ENCODE data around the gene MRPL19.

MRPL19 gene

DNA sequence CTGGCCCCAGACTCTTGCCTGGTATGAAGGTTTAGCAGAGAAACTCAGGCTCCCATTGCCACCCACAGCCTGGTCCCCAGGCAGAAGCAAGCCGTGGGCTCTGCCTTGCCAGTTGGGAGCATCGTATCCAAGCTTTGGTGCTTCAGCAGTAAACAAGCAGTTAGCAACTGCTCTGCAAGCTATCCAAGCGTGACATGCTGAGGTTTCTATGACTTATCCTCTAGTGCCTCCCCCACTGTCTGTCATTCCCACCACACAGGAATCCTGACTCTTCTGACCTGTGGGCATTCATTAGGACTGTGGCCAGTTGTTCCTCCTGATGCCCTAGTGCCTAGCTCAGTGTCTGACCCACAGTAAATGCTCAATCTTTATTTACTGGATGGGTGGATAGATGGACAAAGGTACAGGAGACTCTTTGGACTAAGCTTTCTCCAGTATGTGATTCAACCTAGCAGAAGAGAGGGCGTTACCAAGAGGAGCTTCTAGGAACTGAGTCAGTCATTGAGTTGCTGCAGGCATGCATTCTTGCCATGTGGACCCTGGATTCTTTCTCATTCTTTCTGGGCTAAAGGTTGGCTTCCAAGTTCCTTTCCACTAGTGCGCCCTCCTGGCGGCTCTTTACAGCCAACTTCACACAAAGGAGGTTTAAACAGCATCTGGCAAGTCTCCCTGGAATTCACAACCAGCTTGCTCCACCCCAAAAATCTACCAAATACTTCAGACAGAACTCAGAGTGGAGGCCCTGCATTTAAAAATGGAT, 40.6 kb upstream of the MRPL19 start:
- H3K9ac ChIP-seq = peak overlapping the region in 2 of 11 experiments; percentile 4 to 24; a peak in 2 of 22 replicates
- no peak overlapping the region for H3K4me3 ChIP-seq
- no peak for TF ChIP-seq Cebpa-rat (IDR thresholded peaks at IDR 0.05)
- 0 out of 22 replicates have a peak, but pooled peaks cover 0 to 4% (median 0%) of the 10 kb centered on the region in 11 experiments for H3K27me3 ChIP-seq
- H3K27ac ChIP-seq = peak overlapping the region in 9 of 11 experiments; percentile 22 to 67 (median 48); a peak in 14 of 22 replicates
- no peaks in the 10 kb centered on the region for H3K36me3 ChIP-seq
- H4K20me1 ChIP-seq = no peaks in the 10 kb centered on the region
- no peaks in the 10 kb centered on the region for H3K9me3 ChIP-seq (replicated peaks in 1 of 11)
- peak overlapping the region; percentile 47 to 90 (median 79); a peak in 21 of 22 replicates for H3K4me2 ChIP-seq
- H3K4me1 ChIP-seq = peaks cover 56 to 68% (median 61%) of the 10 kb centered on the region in 10 experiments

DNA sequence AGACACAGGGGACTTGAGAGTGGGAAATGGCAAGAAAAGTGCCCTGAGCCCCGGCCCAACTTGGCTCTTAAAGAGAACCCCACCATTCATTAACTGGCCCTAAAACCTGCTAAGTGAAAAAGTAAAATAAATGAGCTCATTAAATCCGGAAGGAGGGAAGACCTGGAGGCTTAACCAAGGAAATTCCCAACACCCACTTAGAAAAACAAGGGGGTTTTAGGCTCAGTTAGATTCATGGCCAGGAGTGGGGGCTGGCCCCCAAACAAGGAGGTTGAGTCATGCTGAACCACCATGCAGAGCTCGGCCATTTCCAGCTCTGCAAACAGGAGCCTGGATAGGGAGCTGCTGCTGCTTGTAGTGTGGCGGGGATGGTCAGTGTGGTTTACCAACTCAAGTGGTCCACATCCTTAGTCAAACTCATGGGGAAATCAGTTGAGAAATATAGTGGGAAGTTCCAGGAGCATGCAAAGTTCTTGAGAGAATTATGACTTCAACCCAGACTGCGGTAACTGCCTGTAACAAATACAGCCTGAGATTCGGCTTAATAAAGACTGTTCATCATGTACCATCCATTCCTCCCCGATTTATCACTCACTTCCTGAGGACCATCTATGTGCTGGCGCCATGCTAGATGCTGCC, 39.7 kb upstream of the MRPL19 start:
- no peak for TF ChIP-seq Cebpa-rat (IDR thresholded peaks at IDR 0.05)
- no peaks in the 10 kb centered on the region for H3K36me3 ChIP-seq
- no peaks in the 10 kb centered on the region for H3K9me3 ChIP-seq (replicated peaks in 1 of 11)
- no peak overlapping the region for H3K4me3 ChIP-seq
- peak overlapping the region in 6 of 11 experiments; percentile 34 to 67 (median 46); a peak in 7 of 22 replicates for H3K27ac ChIP-seq
- H4K20me1 ChIP-seq = no peaks in the 10 kb centered on the region
- peak overlapping the region; percentile 6 to 90 (median 79); a peak in 20 of 22 replicates for H3K4me2 ChIP-seq
- no peak overlapping the region for H3K9ac ChIP-seq
- H3K4me1 ChIP-seq = peaks cover 56 to 68% (median 61%) of the 10 kb centered on the region in 10 experiments
- 0 out of 22 replicates have a peak, but pooled peaks cover 0 to 4% (median 0%) of the 10 kb centered on the region in 11 experiments for H3K27me3 ChIP-seq

DNA sequence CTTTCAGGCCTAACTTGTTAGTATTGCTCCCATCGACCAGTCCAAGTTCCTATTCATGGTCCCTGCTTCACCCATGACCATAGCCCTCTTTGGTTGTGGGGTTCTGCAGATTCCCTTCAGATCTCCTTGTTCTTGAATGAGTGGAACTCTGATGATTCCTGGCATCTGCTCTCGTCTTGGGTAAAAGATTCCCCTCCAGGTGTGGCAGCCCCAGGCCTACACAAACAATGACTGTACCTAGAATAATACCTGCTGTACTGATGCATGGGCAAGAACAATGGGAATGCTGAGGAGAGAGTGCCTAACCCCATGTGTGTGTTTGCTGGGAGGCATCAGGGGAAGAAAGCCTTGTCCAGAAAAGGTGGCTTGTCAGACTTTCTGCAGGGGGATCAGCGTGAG, 39.2 kb upstream of the MRPL19 start:
- Histone ChIP-seq H3K27me3 (0 out of 22 replicates have a peak, but pooled peaks cover 0 to 4% (median 0%) of the 10 kb centered on the region in 11 experiments), H3K4me3 (no peak overlapping the region), H3K36me3 (no peaks in the 10 kb centered on the region), H3K4me1 (peaks cover 56 to 68% (median 61%) of the 10 kb centered on the region in 10 experiments), H3K4me2 (peak overlapping the region; percentile 6 to 90 (median 79); a peak in 18 of 22 replicates), H3K9ac (no peak overlapping the region), H3K9me3 (replicated peaks in 1 of 11) (no peaks in the 10 kb centered on the region), H4K20me1 (no peaks in the 10 kb centered on the region), H3K27ac (peak overlapping the region in 3 of 11 experiments; percentile 12 to 25 (median 24); a peak in 5 of 22 replicates)
- TF ChIP-seq Cebpa-rat (IDR thresholded peaks at IDR 0.05) = no peak

DNA sequence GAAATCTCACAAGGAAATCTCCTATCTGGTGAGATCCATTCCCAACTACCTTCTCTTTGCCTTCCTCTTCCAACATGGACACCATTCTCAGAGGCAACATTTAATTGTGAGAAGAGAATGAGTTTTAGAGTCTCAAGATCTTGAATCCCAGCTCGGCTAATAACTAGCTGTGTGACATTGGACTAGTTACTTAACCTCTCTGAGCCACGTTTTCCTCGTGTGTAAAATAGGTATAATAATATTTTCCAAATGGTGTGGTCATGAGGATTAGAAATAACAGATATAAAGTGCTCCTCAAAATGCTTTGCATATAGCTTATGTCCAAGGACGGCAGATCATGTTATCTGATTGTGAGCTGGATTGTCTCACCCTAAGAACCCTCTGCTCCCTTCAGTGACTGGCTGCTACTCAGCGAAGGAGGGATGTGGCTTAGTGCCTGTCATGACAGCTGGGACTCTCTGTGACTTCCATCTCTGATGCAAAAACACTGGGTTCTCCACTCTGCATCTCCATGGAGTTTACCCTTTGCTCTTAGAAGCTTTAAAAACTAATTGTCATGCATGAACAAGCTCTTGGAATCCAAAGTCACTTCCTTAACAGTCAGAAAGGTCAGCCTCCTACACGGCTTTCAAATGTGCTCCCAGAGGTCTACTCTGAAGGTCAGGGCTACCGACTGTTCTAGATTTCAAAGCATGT, 38.4 kb upstream of the MRPL19 start:
- Histone ChIP-seq H3K27ac (peak overlapping the region in 2 of 11 experiments; percentile 24 to 25; a peak in 4 of 22 replicates), H4K20me1 (no peaks in the 10 kb centered on the region), H3K9me3 (replicated peaks in 1 of 11) (no peaks in the 10 kb centered on the region), H3K4me3 (no peak overlapping the region), H3K27me3 (0 out of 22 replicates have a peak, but pooled peaks cover 0 to 4% (median 0%) of the 10 kb centered on the region in 11 experiments), H3K9ac (0 out of 22 replicates have a peak overlapping the region, but pooled peaks of 2 of the 11 experiments have one; percentile 3 to 20), H3K36me3 (no peaks in the 10 kb centered on the region), H3K4me2 (peak overlapping the region; percentile 69 to 90 (median 79)), H3K4me1 (peaks cover 50 to 68% (median 58%) of the 10 kb centered on the region in 10 experiments)
- no peak for TF ChIP-seq Cebpa-rat (IDR thresholded peaks at IDR 0.05)

DNA sequence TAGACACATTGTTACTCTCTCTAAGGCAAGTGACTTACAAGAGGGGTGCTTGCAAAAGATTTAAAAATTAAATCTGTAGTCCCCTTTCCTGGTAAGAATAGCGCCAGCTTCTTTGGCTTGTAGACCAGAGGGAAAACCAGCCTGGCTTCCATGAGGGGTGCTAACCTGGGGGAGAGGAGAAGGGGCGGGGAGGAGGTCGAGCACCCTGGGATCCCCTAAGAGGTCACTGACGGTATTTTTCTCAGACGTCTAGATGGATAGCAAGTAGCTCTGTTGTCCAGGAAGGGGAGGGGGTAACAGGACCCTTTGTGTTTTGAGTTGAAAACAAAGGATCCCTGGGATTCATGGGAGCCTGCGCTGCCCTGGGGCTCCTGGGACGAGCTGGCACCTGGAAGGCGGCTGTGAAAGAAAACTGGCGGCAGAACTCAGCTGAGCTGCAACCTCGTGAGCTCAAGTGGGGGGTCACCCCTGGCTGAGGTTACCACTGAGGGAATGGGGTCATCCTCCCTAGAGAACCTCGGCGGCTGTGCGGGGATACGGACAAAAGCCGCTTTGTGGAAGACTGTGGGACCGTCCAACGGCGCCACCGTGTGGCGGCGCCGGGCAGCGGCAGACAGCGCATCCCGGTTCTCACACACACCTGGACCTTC, 37.8 kb upstream of the MRPL19 start:
- Histone ChIP-seq H3K27ac (peak overlapping the region in 1 of 11 experiments; percentile 28; a peak in 2 of 22 replicates), H3K27me3 (0 out of 22 replicates have a peak, but pooled peaks cover 0 to 4% (median 0%) of the 10 kb centered on the region in 11 experiments), H3K4me3 (peak overlapping the region in 5 of 10 experiments; percentile 20 to 47 (median 43); a peak in 7 of 20 replicates), H3K4me2 (peak overlapping the region; percentile 69 to 90 (median 79)), H3K9me3 (replicated peaks in 1 of 11) (no peaks in the 10 kb centered on the region), H4K20me1 (no peaks in the 10 kb centered on the region), H3K4me1 (peaks cover 43 to 62% (median 52%) of the 10 kb centered on the region in 10 experiments), H3K9ac (peak overlapping the region in 3 of 11 experiments; percentile 3 to 47 (median 20); a peak in 2 of 22 replicates), H3K36me3 (no peaks in the 10 kb centered on the region)
- no peak for TF ChIP-seq Cebpa-rat (IDR thresholded peaks at IDR 0.05)

DNA sequence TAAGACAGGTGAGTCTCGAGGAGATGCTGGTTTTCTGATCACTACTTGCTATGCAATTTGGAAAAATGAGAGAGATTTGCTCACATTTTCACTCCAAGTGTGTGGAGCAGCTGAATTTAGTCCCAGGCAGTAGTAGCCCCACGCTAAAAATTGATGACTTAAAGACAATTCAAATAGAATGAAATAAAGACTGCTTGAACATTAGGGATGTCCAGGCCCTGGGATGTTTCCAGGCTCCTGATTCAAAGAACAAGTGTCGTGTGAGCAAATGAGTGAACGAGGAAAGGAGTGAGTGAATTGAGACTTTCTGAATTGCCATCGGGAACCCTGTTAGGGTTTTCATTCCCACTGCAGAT, 37.3 kb upstream of the MRPL19 start:
- no peaks in the 10 kb centered on the region for H4K20me1 ChIP-seq
- no peak for TF ChIP-seq Cebpa-rat (IDR thresholded peaks at IDR 0.05)
- H3K4me3 ChIP-seq = no peak overlapping the region
- peak overlapping the region in 6 of 11 experiments; percentile 75 to 90 (median 80); a peak in 8 of 22 replicates for H3K4me2 ChIP-seq
- H3K27ac ChIP-seq = no peak overlapping the region
- no peaks in the 10 kb centered on the region for H3K9me3 ChIP-seq (replicated peaks in 1 of 11)
- peaks cover 38 to 57% (median 47%) of the 10 kb centered on the region in 10 experiments for H3K4me1 ChIP-seq
- H3K36me3 ChIP-seq = no peaks in the 10 kb centered on the region
- 0 out of 22 replicates have a peak, but pooled peaks cover 0 to 4% (median 0%) of the 10 kb centered on the region in 11 experiments for H3K27me3 ChIP-seq
- H3K9ac ChIP-seq = no peak overlapping the region

DNA sequence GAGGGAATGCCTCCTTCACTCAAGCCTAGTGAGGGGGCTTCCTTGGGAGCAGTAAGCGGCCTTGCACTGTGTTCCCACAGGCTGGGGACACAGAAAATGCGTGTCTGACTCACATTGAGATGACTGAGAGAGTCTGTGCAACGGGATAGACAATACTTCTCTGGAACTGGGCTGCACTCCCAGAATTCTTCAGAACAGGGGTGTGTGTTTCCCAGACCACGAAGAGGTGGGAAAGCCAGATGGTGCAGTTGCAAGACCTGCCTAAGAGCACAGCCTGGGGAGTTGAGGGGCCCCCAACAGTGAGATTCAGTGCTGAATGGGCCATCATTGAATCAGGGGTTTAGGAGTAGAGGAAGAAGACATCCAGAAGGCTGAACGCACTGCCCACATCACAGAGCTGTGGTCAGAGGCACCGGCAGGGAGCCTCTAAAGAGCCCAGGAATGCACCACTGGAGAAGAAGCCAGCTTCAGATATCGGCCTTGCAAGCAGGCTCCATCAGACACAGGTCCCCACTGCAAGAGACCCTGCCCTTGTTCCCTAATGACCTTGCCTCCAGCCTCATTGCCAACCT, 36.6 kb upstream of the MRPL19 start:
- 0 out of 22 replicates have a peak, but pooled peaks cover 0 to 4% (median 0%) of the 10 kb centered on the region in 11 experiments for H3K27me3 ChIP-seq
- H3K4me1 ChIP-seq = peaks cover 31 to 50% (median 40%) of the 10 kb centered on the region in 10 experiments
- H3K4me3 ChIP-seq = no peak overlapping the region
- H4K20me1 ChIP-seq = no peaks in the 10 kb centered on the region
- no peak for TF ChIP-seq Cebpa-rat (IDR thresholded peaks at IDR 0.05)
- no peak overlapping the region for H3K27ac ChIP-seq
- H3K9ac ChIP-seq = no peak overlapping the region
- peak overlapping the region in 2 of 11 experiments; percentile 15 to 29; a peak in 2 of 22 replicates for H3K4me2 ChIP-seq
- no peaks in the 10 kb centered on the region for H3K9me3 ChIP-seq (replicated peaks in 1 of 11)
- no peaks in the 10 kb centered on the region for H3K36me3 ChIP-seq

DNA sequence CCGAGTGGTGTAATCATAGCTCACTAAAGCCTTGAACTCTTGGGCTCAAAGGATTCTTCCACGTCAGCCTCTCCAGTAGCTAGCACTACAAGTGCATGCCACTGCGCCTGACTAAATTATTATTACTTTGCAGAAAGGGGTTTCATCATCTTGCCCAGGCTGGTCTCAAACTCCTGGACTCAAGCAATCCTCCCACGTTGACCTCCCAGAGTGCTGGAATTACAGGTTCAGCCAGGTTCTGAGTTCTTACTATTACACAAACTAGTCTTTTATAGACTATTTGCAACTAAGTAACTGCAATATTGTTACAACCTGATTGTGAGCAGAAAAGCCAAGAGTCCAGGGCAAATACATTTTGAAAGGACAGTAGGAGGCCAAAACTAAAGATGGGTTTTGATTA, 35.9 kb upstream of the MRPL19 start:
- no peak for TF ChIP-seq Cebpa-rat (IDR thresholded peaks at IDR 0.05)
- no peak overlapping the region for H3K4me3 ChIP-seq
- H3K9me3 ChIP-seq (replicated peaks in 1 of 11) = no peaks in the 10 kb centered on the region
- H3K4me2 ChIP-seq = no peak overlapping the region
- H3K36me3 ChIP-seq = no peaks in the 10 kb centered on the region
- H3K27ac ChIP-seq = no peak overlapping the region
- H3K4me1 ChIP-seq = peaks cover 24 to 44% (median 34%) of the 10 kb centered on the region in 10 experiments
- H4K20me1 ChIP-seq = no peaks in the 10 kb centered on the region
- no peak overlapping the region for H3K9ac ChIP-seq
- H3K27me3 ChIP-seq = 0 out of 22 replicates have a peak, but pooled peaks cover 0 to 4% (median 0%) of the 10 kb centered on the region in 11 experiments

All from BLaER1 treated with 17β-estradiol and CSF1 and Interleukin-3, amounts not matched to agents 10 nM and 100 nM (cell line).